ENCODE data around the gene COA8.
A peak's percentile ranks its signal among the peaks of the same experiment; 100 is the strongest.

Gene COA8

DNA sequence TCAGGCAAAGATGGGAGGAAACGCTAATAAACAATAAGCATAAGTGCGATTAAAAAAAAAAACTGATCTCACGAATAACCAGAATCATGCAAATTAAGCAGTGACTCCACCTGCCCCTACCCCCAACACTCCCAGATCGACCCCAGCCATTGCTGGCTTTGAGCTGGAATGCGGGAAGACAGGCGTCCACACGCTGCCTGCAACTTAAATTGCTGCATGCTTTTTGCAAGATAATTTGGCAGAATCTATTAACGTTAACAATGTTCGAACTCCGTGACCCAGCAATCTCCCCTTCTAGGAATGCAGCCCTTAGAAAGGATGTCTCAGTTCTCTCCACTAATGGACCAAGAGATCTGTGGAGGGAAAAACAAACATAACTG lies 39.2 kb upstream of the COA8 start:
- TF ChIP-seq EGR1 (IDR thresholded peaks at IDR 0.05) (no peak), EP300 (IDR thresholded peaks at IDR 0.05; ENCODE audit: borderline replicate concordance) (no peak), REST (IDR thresholded peaks at IDR 0.05; ENCODE audit: low read depth) (no peak), TEAD4 (IDR thresholded peaks at IDR 0.05) (no peak), CEBPB (IDR thresholded peaks at IDR 0.05) (no peak)

DNA sequence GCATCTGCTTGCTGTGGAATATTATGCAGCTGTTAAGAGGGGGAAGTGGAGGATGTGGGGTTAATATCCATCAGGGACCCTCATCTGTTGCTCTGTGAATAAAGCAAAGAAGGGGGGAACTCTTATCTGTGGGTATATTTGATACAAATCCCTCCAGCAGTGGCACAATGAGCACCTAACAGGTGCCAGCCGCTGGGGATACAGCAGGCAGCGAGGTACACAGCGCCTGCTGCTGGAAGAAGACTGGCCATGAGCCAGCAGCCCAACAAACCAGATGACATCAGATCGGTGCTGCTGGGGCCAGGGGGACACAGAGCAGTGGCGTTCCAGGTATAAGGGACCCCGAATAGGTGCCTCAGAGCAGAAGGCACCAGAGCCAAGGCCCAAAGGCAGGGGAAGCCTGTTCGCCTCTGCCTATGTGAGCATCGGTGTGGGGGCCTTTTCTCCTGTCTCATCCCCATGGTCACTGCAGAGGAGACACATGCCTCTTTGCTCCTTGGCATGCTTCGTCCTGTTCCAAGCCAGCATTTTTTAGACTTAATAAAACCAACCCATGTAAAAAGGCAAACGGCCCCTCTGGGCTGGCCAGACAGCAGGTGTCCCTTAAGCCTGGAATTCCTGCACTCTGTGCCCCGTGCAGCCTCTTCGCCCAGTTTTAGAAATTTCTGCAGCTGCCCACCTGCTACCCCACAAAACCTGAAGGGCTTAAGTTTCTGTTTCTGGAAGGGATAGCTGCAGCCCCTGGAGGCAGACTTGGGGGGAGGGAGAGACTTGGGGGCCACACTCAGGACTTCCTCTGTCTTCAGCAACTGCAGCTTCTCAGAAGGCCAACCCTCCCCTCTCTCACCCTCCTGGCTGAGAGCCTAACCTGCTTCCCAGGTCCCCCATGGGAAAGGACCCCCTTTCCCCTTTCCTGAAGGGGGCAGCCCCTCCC lies 38.5 kb upstream of the COA8 start:
- TF ChIP-seq MAX (IDR thresholded peaks at IDR 0.05), result no peak
- no peak for TF ChIP-seq CREB1 (IDR thresholded peaks at IDR 0.05; ENCODE audit: low read depth)
- TF ChIP-seq YY1 (IDR thresholded peaks at IDR 0.05; ENCODE audit: low read depth), result no peak
- no peak for TF ChIP-seq REST (IDR thresholded peaks at IDR 0.05; ENCODE audit: low read depth)
- no peak for TF ChIP-seq TCF12 (IDR thresholded peaks at IDR 0.05; ENCODE audit: low read depth)
- no peak for TF ChIP-seq ZBTB7A (IDR thresholded peaks at IDR 0.05; ENCODE audit: low read depth)
- TF ChIP-seq TAF1 (IDR thresholded peaks at IDR 0.05; ENCODE audit: low read depth), result no peak
- no peak for TF ChIP-seq EGR1 (IDR thresholded peaks at IDR 0.05)
- no peak for TF ChIP-seq TEAD4 (IDR thresholded peaks at IDR 0.05)
- TF ChIP-seq EP300 (IDR thresholded peaks at IDR 0.05; ENCODE audit: borderline replicate concordance), result no peak
- TF ChIP-seq FOXM1 (IDR thresholded peaks at IDR 0.05; ENCODE audit: borderline replicate concordance, low read depth), result no peak
- no peak for TF ChIP-seq RAD21 (IDR thresholded peaks at IDR 0.05; ENCODE audit: low read depth)
- no peak for TF ChIP-seq CEBPB (IDR thresholded peaks at IDR 0.05)
- TF ChIP-seq NFIC (IDR thresholded peaks at IDR 0.05), result no peak
- TF ChIP-seq USF1 (IDR thresholded peaks at IDR 0.05), result no peak

DNA sequence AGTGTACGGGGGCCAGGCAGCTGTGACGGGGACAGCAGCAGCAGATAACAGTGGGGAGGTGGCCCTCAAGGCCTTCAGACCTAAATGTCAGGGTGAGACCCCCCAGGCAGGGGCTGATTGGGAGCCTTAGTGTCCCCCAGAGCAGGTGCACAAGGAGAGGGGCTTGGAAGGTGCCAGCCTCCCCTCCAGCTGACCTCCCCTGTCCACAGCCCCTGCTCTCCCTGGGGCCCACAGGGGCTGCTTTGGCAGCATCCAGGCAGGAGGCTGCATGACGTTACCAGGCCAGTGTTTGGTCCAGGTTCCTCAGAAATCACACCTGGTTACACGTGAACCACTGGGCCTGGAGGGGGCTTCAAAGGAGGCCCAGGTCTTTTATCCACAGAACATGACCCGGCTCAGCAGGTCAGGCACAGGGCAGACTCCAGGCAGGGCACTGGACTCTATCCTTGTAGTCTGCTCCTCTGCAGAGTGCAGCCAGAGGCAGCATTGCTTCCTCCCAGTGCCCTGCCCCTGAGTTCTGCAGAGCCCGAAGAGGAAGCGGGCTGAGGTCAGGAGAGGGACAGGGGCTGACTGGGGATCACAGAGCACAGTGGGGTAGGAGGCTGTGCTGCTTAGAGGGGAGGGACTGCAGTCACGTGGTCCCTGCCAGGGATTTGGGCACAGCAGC lies 36.4 kb upstream of the COA8 start:
- TF ChIP-seq ZBTB7A (IDR thresholded peaks at IDR 0.05; ENCODE audit: low read depth) (no peak), USF1 (IDR thresholded peaks at IDR 0.05) (peak; percentile 55; the same call in 1 of the 2 replicates), TCF12 (IDR thresholded peaks at IDR 0.05; ENCODE audit: low read depth) (no peak), NFIC (IDR thresholded peaks at IDR 0.05) (no peak)

- no peak for TF ChIP-seq FOXM1 (IDR thresholded peaks at IDR 0.05; ENCODE audit: borderline replicate concordance, low read depth)
Measured at GRCh38 chr14:103526914-103527248, 35.9 kb upstream of the COA8 start.

DNA sequence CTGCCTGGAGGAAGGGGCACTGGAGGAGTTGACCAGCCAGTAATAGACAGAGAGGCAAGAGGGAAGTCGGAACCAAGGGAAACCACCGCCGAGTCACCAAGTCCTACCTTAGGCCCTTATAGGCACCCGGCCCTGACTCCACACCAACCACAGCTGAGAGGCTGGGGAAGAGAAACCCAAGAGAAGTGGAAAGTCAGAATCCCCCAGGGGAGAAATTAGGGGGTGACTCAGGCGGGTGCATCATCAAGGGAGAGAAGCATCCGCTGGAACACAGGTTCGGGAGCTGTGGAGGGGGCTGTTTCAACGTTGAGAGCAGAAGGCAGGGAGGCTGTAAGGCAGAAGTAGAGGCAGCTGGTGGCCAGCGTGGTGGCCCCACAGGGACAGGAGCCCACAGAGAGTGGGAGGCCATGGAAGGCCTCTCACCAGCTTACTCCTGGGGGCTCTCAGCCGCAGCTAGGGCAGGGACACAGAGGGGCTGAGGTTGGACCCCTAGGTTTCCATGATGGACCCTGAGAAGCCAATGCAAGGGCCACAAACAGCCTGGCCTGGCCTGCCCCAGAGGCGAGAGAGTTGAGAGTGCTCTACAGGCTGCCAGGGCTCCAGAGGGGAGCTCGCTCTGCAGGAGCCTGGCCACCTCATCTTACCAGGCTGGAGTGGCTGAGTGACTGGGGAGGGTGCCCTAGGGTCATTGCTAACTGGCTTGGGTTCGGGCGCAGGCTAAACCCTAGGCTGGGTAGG lies 35.2 kb upstream of the COA8 start:
- TF ChIP-seq REST (IDR thresholded peaks at IDR 0.05; ENCODE audit: low read depth), result no peak
- no peak for TF ChIP-seq MAX (IDR thresholded peaks at IDR 0.05)
- no peak for TF ChIP-seq ZBTB7A (IDR thresholded peaks at IDR 0.05; ENCODE audit: low read depth)
- TF ChIP-seq RAD21 (IDR thresholded peaks at IDR 0.05; ENCODE audit: low read depth), result no peak
- TF ChIP-seq FOXM1 (IDR thresholded peaks at IDR 0.05; ENCODE audit: borderline replicate concordance, low read depth), result no peak
- no peak for TF ChIP-seq CREB1 (IDR thresholded peaks at IDR 0.05; ENCODE audit: low read depth)
- no peak for TF ChIP-seq USF1 (IDR thresholded peaks at IDR 0.05)
- no peak for TF ChIP-seq TCF12 (IDR thresholded peaks at IDR 0.05; ENCODE audit: low read depth)
- no peak for TF ChIP-seq EGR1 (IDR thresholded peaks at IDR 0.05)
- no peak for TF ChIP-seq CEBPB (IDR thresholded peaks at IDR 0.05)
- TF ChIP-seq TEAD4 (IDR thresholded peaks at IDR 0.05), result no peak
- TF ChIP-seq NFIC (IDR thresholded peaks at IDR 0.05), result no peak
- no peak for TF ChIP-seq TAF1 (IDR thresholded peaks at IDR 0.05; ENCODE audit: low read depth)
- TF ChIP-seq YY1 (IDR thresholded peaks at IDR 0.05; ENCODE audit: low read depth), result no peak
- TF ChIP-seq EP300 (IDR thresholded peaks at IDR 0.05; ENCODE audit: borderline replicate concordance), result no peak

Data from Ishikawa (cell line).